ENCODE measurements around the gene MYO6.

The MYO6 gene

GRCh38 chr6:75947935-75948334, 198.9 kb downstream of the MYO6 start:
- no peak for DNase-seq (ENCODE audit: low read depth)

DNA sequence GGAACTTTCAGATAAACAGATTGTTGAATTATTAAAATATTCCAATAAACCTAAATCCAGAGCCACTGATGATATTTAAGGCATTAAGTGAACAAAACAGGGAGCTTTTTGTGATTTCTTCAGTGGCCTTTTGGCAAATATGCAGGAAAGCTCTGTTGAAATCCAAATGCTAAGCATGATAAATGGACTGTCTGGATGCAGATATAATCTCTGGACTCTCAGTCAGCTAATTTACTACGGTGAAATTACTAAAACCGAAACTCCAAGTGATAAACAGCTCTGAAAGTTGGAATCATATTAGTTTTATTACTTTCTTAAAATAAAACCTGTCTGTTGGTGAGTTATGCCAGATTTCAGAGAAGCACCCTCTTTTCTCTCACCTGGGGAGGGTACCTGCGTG, 203.1 kb downstream of the MYO6 start:
- no peak for DNase-seq (ENCODE audit: low read depth)

GRCh38 chr6:75963569-75963968, 214.5 kb downstream of the MYO6 start:
- no peak for DNase-seq (ENCODE audit: low read depth)

- DNase-seq (ENCODE audit: low read depth) = no peak
Measured at GRCh38 chr6:75968143-75968542, 219.1 kb downstream of the MYO6 start.
